Superior temporal gyrus (tissue), 1 donor: ENCODE results near the gene GAB2.
"Not testable (repeated sequence)": the region's sequence is repeated elsewhere in the genome, so short reads cannot be mapped to it uniquely, and the experiment has no call there.

Experiments used
- DNase-seq: peaks from one replicate; pipeline ENCODE4 v3.0.0-alpha.2; 2016; ENCODE audit errors: extremely low spot score

Gene GAB2

GRCh38 chr11:78189174-78189724 lies 228.4 kb downstream of the GAB2 start:
- DNase-seq: no peak

- peak; percentile 97 for DNase-seq
Observed at GRCh38 chr11:78188286-78189173, 229.1 kb downstream of the GAB2 start, which contains the start of the genes KCTD21 and USP35. KCTD21 (minus strand) TSS chr11:78188626; CDS start chr11:78174554, 14,072 bp downstream. USP35 (plus strand) TSS chr11:78188919; CDS start chr11:78196246, 7,327 bp downstream.

- DNase-seq: no peak
Observed at GRCh38 chr11:78187366-78188285, 230.0 kb downstream of the GAB2 start.

- no peak for DNase-seq
Observed at GRCh38 chr11:78181185-78181584, 236.4 kb downstream of the GAB2 start.

GRCh38 chr11:78180751-78181150 lies 236.9 kb downstream of the GAB2 start:
- DNase-seq: no peak

GRCh38 chr11:78179459-78180071 lies 238.1 kb downstream of the GAB2 start:
- DNase-seq: no peak

GRCh38 chr11:78177216-78177615 lies 240.4 kb downstream of the GAB2 start:
- DNase-seq: no peak

GRCh38 chr11:78176605-78177141 lies 240.9 kb downstream of the GAB2 start:
- no peak for DNase-seq

- not testable (repeated sequence) for DNase-seq
Observed at GRCh38 chr11:78175862-78176261, 241.8 kb downstream of the GAB2 start.

- no peak for DNase-seq
Observed at GRCh38 chr11:78171951-78172350, 245.7 kb downstream of the GAB2 start.

- no peak for DNase-seq
Observed at GRCh38 chr11:78170874-78171549, 246.6 kb downstream of the GAB2 start.

- no peak for DNase-seq
Observed at GRCh38 chr11:78170413-78170812, 247.2 kb downstream of the GAB2 start.

- DNase-seq: no peak
Observed at GRCh38 chr11:78168539-78169477, 248.8 kb downstream of the GAB2 start.

GRCh38 chr11:78166855-78167469 lies 250.7 kb downstream of the GAB2 start:
- no peak for DNase-seq
